GM12878 (cell line): ENCODE results near the gene RASGEF1B. TPM values are rescaled to one million over a fixed set of nuclear protein-coding genes. Genes with fewer than 3 reads are reported as not detected.

ENCODE experiments used
- ATAC-seq: fragments of 200-7000 bp; cut with Tn5 transposase; 3 replicates; pipeline ENCODE4 v1.9.1; 2020; ENCODE audit warnings: mild to moderate bottlenecking, moderate library complexity
- BruUV-seq: library from RNA; stranded (reverse); fragments of 400-500 nt; replicated peaks from 2 replicates; lab custom pipeline; 2021; lab: Mats Ljungman, UMichigan
- CTCF ChIA-PET: fragments of 300-600 bp; sonication (Branson Sonifier 250); formaldehyde crosslinking; extraction: SDS; loops from one replicate; lab custom pipeline; 2021; ENCODE audit warnings: inconsistent platforms; lab: Yijun Ruan, JAX
- POLR2A ChIA-PET: fragments of 350-600 bp; formaldehyde crosslinking; extraction: SDS; loops from one replicate; lab custom pipeline; 2021; ENCODE audit warnings: inconsistent platforms; lab: Charles Lee
- RAD21 ChIA-PET: fragments of 300-600 bp; sonication (Branson Sonifier 250); formaldehyde crosslinking; loops from one replicate; lab custom pipeline; 2023; ENCODE audit warnings: antibody characterized with exemption; ENCODE audit not compliant: unreplicated experiment; lab: Charles Lee
- SMC1A ChIA-PET: fragments of 300-600 bp; sonication (Branson Sonifier 250); formaldehyde crosslinking; loops from one replicate; lab custom pipeline; 2023; ENCODE audit not compliant: unreplicated experiment, uncharacterized antibody; lab: Charles Lee
- DNase-seq: peaks from one replicate; pipeline ENCODE4 v3.0.0-alpha.2; 2011; ENCODE audit warnings: low read depth, low spot score
- FAIRE-seq: peaks from 3 replicates; lab custom pipeline; 2011; peaks lifted over from hg19 to GRCh38; lab: Jason Lieb, UNC
- H2AFZ ChIP-seq: 2 replicates; pipeline ENCODE4 v1.6.0; 2011; ENCODE audit warnings: low read depth, low read length, control low read depth; ENCODE audit not compliant: control insufficient read depth
- H3K27ac ChIP-seq: 2 replicates; pipeline ENCODE4 v1.5.1; 2011; ENCODE audit warnings: control low read depth; ENCODE audit not compliant: control insufficient read depth, insufficient read depth
- H3K27me3 ChIP-seq, 2 experiments: replicated peaks in 1 of 2; 2 replicates each; pipeline versions ENCODE4 v1.6.0 to v1.6.1; 2011; ENCODE audit warnings: low read length in 1 of 2; ENCODE audit not compliant: control insufficient read depth in 2 of 2, insufficient read depth in 2 of 2
- H3K36me3 ChIP-seq, 2 experiments: 2 replicates each; pipeline ENCODE4 v1.5.1; 2011; ENCODE audit warnings: low read length in 1 of 2; ENCODE audit not compliant: control insufficient read depth in 2 of 2, insufficient read depth in 2 of 2
- H3K4me1 ChIP-seq: 2 replicates; pipeline ENCODE4 v1.6.1; 2011; ENCODE audit warnings: mild to moderate bottlenecking, low read length, moderate library complexity, mixed read lengths; ENCODE audit not compliant: control insufficient read depth, insufficient read depth
- H3K4me2 ChIP-seq: 2 replicates; pipeline ENCODE4 v1.6.0; 2011; ENCODE audit warnings: control low read depth; ENCODE audit not compliant: control insufficient read depth, insufficient read depth
- H3K4me3 ChIP-seq: fragments of 200-600 bp; sonication (generic); 2 replicates; pipeline ENCODE4 v1.5.1; 2016
- H3K79me2 ChIP-seq: 2 replicates; pipeline ENCODE4 v1.6.0; 2011; ENCODE audit warnings: low read length; ENCODE audit not compliant: control insufficient read depth, insufficient read depth
- H3K9ac ChIP-seq: 2 replicates; pipeline ENCODE4 v1.8.0; 2011; ENCODE audit warnings: low read length, control low read depth, mixed read lengths; ENCODE audit not compliant: control insufficient read depth, insufficient read depth
- H3K9me3 ChIP-seq: replicated peaks from 3 replicates; pipeline ENCODE4 v1.5.1; 2011; ENCODE audit warnings: mild to moderate bottlenecking, low read length; ENCODE audit not compliant: control insufficient read depth, insufficient read depth
- H4K20me1 ChIP-seq: 2 replicates; pipeline ENCODE4 v1.6.0; 2011; ENCODE audit not compliant: control insufficient read depth, insufficient read depth
- DPF2 ChIP-seq: fragments of 450-650 bp; IDR thresholded peaks from 2 replicates; pipeline ENCODE4 v1.6.1; 2017; ENCODE audit warnings: mild to moderate bottlenecking
- ETV6 ChIP-seq, 2 experiments: fragments of 450-650 bp in 1 of 2; IDR thresholded peaks in 1 of 2; conservative IDR thresholded peaks in 1 of 2; 2 replicates each; pipeline ENCODE4 v1.6.1; 2014; ENCODE audit warnings: antibody characterized with exemption in 1 of 2, borderline replicate concordance in 1 of 2, low read depth in 1 of 2, mild to moderate bottlenecking in 1 of 2, moderate library complexity in 1 of 2
- GABPA ChIP-seq: IDR thresholded peaks from 2 replicates; pipeline ENCODE4 v1.6.1; 2014; ENCODE audit warnings: antibody characterized with exemption, low read depth, mild to moderate bottlenecking, inconsistent platforms
- IKZF1 ChIP-seq: fragments of 450-650 bp; conservative IDR thresholded peaks from 2 replicates; pipeline ENCODE4 v1.6.1; 2017; ENCODE audit warnings: antibody characterized with exemption, mild to moderate bottlenecking
- MTA3 ChIP-seq: IDR thresholded peaks from 2 replicates; pipeline ENCODE4 v1.6.1; 2012; ENCODE audit warnings: low read length, inconsistent platforms, borderline replicate concordance
- MYC ChIP-seq: IDR thresholded peaks from 2 replicates; pipeline ENCODE4 v1.6.1; 2011; ENCODE audit warnings: mild to moderate bottlenecking, low read length, moderate library complexity, inconsistent platforms; ENCODE audit not compliant: insufficient read depth, insufficient replicate concordance, insufficient read length, severe bottlenecking
- RAD51 ChIP-seq: fragments of 450-650 bp; IDR thresholded peaks from 2 replicates; pipeline ENCODE4 v1.6.1; 2016; ENCODE audit warnings: moderate library complexity, mild to moderate bottlenecking, inconsistent platforms
- RB1 ChIP-seq: fragments of 450-650 bp; formaldehyde crosslinking; IDR thresholded peaks from 2 replicates; pipeline ENCODE4 v1.6.1; 2017; ENCODE audit warnings: mild to moderate bottlenecking, borderline replicate concordance
- TCF7 ChIP-seq: IDR thresholded peaks from 2 replicates; pipeline ENCODE4 v1.6.1; 2014; ENCODE audit warnings: antibody characterized with exemption, borderline replicate concordance
- ZNF207 ChIP-seq: fragments of 450-650 bp; IDR thresholded peaks from 2 replicates; pipeline ENCODE4 v1.6.1; 2014; ENCODE audit warnings: antibody characterized with exemption, mild to moderate bottlenecking, borderline replicate concordance
- ZNF274 ChIP-seq: IDR thresholded peaks from one replicate; pipeline ENCODE4 v1.8.0; 2011; ENCODE audit not compliant: insufficient read length, insufficient read depth
- WGBS: methylation state at CpG from one replicate; pipeline ENCODE4 v1.1.6; 2016; ENCODE audit warnings: low lambda C conversion rate; ENCODE audit not compliant: insufficient replicate concordance, insufficient coverage; ENCODE audit errors: missing lambda C conversion rate; 5-methylcytosine and 5-hydroxymethylcytosine counted together
- in situ Hi-C: fragments of 300-500 bp; cut with MboI; formaldehyde crosslinking; loops from 9 replicates; pipeline ENCODE4 v1.14.3; 2018; ENCODE audit warnings: mixed read lengths
- intact Hi-C: fragments of 100-400 bp; cut with micrococcal nuclease; formaldehyde crosslinking; loops from one replicate; pipeline ENCODE4 v1.14.2; 2022; ENCODE audit not compliant: unreplicated experiment
- polyA plus RNA-seq, 11 experiments: library from polyadenylated mRNA; depleted of rRNA in 4 of 11; unstranded in 6 of 11; stranded (reverse) in 5 of 11; fragments of >200 nt; fragmentation: Nextera tagmentation in 4 of 11; fragmentation: Illumina TruSeq in 1 of 11; extraction: Ambion mirVana in 4 of 11; extraction: Trizol in 1 of 11; gene quantifications; 1 replicate in 1 of 11; 2 replicates in 10 of 11; pipeline versions ENCODE4 v1.2.1 to v1.2.3, GENCODE V29; 2011 to 2016; ENCODE audit warnings: inconsistent platforms in 2 of 11, missing spikeins in 2 of 11, low read depth in 1 of 11
- total RNA-seq, 4 experiments: library from RNA; depleted of rRNA in 3 of 4; stranded (reverse); fragments of >200 nt in 3 of 4; fragmentation: Illumina TruSeq in 1 of 4; extraction: Trizol in 1 of 4; gene quantifications; 2 replicates each; pipeline versions ENCODE4 v1.2.1 to v1.2.3, GENCODE V29; 2013 to 2021
- TF ChIP-seq, protein P1 (sequence below): IDR thresholded peaks from 2 replicates; pipeline ENCODE4 v1.6.1; 2011; ENCODE audit warnings: mild to moderate bottlenecking, low read depth, low read length, moderate library complexity; ENCODE audit not compliant: insufficient replicate concordance
- TF ChIP-seq, protein P2 (sequence below): fragments of 450-650 bp; IDR thresholded peaks from 2 replicates; pipeline ENCODE4 v1.6.1; 2017; ENCODE audit warnings: antibody characterized with exemption, mild to moderate bottlenecking, moderate library complexity
- TF ChIP-seq, protein P3 (sequence below): fragments of 450-650 bp; IDR thresholded peaks from 2 replicates; pipeline ENCODE4 v1.6.1; 2016; ENCODE audit warnings: mild to moderate bottlenecking
- TF ChIP-seq, protein P4 (sequence below): fragments of 450-650 bp; IDR thresholded peaks from 2 replicates; pipeline ENCODE4 v1.6.1; 2017; ENCODE audit warnings: mild to moderate bottlenecking, low read depth, inconsistent platforms; ENCODE audit not compliant: poor library complexity, severe bottlenecking

The RASGEF1B gene
- total and polyA plus RNA-seq, 10 of the 15 experiments (the other 5 are each of a cell fraction or from before 2014, with no cell fraction given), result 0.03 to 0.24 (median 0.10) TPM; not detected in 2

DNA sequence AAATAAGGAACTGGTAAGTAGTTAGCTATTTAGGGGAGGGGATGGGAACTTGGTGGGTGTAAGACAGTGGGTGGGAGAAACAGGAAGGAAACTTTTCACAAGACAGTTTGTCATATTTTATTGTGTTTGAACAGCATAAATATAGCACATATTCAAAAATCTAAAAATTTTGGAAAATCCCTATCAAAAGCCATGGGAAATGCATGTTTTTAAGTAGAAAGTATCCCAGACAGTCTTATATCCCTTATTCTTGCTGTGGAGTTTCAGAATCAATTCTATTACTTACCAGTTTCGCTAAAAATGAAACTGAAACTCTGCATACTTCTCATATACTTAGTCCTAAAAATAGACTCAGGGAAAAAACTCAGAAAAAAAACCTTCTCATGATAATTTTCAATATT lies 22.3 kb upstream of the RASGEF1B start (continued):
- TF ChIP-seq ZNF274 (no peak), TCF7 (no peak)
- TF ChIP-seq, protein P1, sequence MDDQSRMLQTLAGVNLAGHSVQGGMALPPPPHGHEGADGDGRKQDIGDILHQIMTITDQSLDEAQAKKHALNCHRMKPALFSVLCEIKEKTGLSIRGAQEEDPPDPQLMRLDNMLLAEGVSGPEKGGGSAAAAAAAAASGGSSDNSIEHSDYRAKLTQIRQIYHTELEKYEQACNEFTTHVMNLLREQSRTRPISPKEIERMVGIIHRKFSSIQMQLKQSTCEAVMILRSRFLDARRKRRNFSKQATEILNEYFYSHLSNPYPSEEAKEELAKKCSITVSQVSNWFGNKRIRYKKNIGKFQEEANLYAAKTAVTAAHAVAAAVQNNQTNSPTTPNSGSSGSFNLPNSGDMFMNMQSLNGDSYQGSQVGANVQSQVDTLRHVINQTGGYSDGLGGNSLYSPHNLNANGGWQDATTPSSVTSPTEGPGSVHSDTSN, result no peak
- TF ChIP-seq, protein P2, sequence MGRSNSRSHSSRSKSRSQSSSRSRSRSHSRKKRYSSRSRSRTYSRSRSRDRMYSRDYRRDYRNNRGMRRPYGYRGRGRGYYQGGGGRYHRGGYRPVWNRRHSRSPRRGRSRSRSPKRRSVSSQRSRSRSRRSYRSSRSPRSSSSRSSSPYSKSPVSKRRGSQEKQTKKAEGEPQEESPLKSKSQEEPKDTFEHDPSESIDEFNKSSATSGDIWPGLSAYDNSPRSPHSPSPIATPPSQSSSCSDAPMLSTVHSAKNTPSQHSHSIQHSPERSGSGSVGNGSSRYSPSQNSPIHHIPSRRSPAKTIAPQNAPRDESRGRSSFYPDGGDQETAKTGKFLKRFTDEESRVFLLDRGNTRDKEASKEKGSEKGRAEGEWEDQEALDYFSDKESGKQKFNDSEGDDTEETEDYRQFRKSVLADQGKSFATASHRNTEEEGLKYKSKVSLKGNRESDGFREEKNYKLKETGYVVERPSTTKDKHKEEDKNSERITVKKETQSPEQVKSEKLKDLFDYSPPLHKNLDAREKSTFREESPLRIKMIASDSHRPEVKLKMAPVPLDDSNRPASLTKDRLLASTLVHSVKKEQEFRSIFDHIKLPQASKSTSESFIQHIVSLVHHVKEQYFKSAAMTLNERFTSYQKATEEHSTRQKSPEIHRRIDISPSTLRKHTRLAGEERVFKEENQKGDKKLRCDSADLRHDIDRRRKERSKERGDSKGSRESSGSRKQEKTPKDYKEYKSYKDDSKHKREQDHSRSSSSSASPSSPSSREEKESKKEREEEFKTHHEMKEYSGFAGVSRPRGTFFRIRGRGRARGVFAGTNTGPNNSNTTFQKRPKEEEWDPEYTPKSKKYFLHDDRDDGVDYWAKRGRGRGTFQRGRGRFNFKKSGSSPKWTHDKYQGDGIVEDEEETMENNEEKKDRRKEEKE, result no peak

DNA sequence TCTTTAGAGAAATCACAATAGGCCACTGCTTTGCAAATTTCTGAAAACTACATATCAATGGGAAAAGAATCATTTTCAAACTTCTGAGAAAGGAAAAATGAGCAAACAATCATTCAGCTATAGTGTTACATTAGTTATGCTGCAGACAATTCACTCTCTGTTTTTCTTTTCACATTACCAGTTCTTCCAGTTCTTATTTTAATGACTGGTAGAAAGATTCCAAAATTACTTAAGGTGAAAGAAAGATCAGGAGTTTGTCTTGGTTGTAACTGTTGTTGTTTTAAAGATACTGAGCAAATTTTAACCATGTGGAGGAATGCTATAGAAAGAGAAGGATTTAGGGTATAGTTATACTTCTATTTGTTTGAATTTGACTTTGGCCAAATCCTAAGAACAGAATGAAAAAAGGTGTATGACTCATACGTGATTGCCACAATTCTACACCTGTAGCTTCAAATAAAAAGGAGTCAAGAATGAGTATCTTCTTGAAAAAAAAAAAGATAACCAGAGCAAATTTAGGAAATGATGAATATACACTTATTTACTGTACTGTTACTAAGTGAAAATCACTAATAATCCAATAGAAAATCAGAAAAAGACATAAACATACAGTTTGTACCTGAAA lies 21.0 kb upstream of the RASGEF1B start:
- H3K4me2 ChIP-seq, result no peak overlapping the region
- 21% methylated on average over 1 of the region's 1 CpG for WGBS
- POLR2A ChIA-PET, result interaction anchor here (0.6 kb wide), 1 partner anchor 1430 kb away, joined by 3 read pairs; no protein-coding TSS in a partner anchor
- intact Hi-C loops (no loop called here), in situ Hi-C loops (no loop called here)
- no peak for FAIRE-seq
- TF ChIP-seq MYC (no peak), ZNF207 (no peak), RAD51 (no peak), GABPA (no peak), ETV6 (conservative IDR thresholded peaks at IDR 0.05 in 1 of 2, IDR thresholded peaks at IDR 0.05 in 1 of 2; ENCODE audit: borderline replicate concordance in 1 of 2, low read depth in 1 of 2) (no peak), RB1 (no peak), DPF2 (no peak), MTA3 (no peak), IKZF1 (no peak)
- TF ChIP-seq, protein P3, sequence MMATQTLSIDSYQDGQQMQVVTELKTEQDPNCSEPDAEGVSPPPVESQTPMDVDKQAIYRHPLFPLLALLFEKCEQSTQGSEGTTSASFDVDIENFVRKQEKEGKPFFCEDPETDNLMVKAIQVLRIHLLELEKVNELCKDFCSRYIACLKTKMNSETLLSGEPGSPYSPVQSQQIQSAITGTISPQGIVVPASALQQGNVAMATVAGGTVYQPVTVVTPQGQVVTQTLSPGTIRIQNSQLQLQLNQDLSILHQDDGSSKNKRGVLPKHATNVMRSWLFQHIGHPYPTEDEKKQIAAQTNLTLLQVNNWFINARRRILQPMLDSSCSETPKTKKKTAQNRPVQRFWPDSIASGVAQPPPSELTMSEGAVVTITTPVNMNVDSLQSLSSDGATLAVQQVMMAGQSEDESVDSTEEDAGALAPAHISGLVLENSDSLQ, result no peak
- TF ChIP-seq, protein P4, sequence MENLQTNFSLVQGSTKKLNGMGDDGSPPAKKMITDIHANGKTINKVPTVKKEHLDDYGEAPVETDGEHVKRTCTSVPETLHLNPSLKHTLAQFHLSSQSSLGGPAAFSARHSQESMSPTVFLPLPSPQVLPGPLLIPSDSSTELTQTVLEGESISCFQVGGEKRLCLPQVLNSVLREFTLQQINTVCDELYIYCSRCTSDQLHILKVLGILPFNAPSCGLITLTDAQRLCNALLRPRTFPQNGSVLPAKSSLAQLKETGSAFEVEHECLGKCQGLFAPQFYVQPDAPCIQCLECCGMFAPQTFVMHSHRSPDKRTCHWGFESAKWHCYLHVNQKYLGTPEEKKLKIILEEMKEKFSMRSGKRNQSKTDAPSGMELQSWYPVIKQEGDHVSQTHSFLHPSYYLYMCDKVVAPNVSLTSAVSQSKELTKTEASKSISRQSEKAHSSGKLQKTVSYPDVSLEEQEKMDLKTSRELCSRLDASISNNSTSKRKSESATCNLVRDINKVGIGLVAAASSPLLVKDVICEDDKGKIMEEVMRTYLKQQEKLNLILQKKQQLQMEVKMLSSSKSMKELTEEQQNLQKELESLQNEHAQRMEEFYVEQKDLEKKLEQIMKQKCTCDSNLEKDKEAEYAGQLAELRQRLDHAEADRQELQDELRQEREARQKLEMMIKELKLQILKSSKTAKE, result no peak
- H3K4me1 ChIP-seq, result no peaks in the 10 kb centered on the region; the same call in 1 of the 2 replicates
- no peak overlapping the region for H3K27ac ChIP-seq
- SMC1A ChIA-PET, result interaction anchor here (1.0 kb wide), 2 partner anchors 11 to 25 kb away, joined by 3 to 5 read pairs; no protein-coding TSS in a partner anchor
- BruUV-seq, result no TSS peak
- DNase-seq, result no peak
- no peak overlapping the region for H3K4me3 ChIP-seq
- no peaks in the 10 kb centered on the region for H3K36me3 ChIP-seq
- H2AFZ ChIP-seq, result no peak overlapping the region
- no peak overlapping the region for H3K9ac ChIP-seq
- RAD21 ChIA-PET, result no interaction called here
- no peaks in the 10 kb centered on the region for H3K79me2 ChIP-seq
- ATAC-seq, result no peak
- no peaks in the 10 kb centered on the region for H3K9me3 ChIP-seq
- 0 out of 4 replicates have a peak, but pooled peaks cover 0 to 3% of the 10 kb centered on the region in 2 experiments for H3K27me3 ChIP-seq
- H4K20me1 ChIP-seq, result no peaks in the 10 kb centered on the region
- CTCF ChIA-PET, result interaction anchor here (1.1 to 1.9 kb wide), 3 partner anchors 18 to 26 kb away, joined by 3 to 4 read pairs (median 4); partner anchors contain the start of gene RASGEF1B
